GM21515 (cell line): ENCODE measurements around the gene EXD3.

ENCODE experiments used
- ATAC-seq: cut with Tn5 transposase; IDR thresholded peaks from one replicate; pipeline ENCODE4 v1.9.1; 2021; ENCODE audit not compliant: unreplicated experiment

The EXD3 gene

DNA sequence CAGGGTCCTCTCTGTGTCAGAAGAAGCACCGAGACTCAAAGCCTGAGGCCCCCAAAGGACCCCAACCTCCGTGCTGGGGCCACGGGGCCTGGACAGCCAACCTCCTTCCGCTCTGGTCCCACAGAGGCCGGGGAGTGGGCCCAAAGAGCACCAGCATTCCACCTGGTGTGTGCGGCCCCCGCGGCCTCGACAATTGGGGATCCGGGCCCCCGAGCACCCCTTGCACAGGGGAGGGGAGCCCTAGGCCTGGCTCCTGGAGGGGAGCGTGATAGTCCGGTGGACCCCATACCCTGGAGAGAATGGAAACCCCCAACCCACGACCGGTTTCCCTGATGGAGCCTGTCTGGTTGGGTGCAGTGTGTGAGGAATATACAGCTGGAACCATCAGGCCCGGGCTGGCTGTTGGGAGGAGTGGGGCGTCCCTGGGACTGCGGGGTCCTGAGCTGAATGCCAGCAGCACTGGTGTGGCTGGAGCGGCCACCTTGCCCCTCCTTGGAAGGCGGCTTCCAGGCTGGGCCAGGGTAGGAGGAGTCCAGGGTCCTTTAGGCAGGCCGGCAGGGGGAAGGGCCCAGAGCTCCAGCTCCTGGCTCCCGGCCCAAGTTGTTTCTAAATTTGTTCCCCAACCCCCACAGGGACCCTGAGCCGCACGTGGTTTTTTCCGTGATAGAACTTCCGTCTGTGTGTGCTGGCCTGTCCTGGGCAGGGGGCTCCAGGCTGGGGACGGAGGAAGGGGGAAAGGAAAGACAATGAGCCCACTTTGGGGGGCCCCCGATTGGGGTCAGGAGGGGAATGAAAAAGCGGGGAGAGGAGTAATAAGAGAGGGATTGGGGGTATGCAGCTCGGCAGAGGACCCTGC is 146.3 kb downstream of the EXD3 start:
- ATAC-seq, result no peak

DNA sequence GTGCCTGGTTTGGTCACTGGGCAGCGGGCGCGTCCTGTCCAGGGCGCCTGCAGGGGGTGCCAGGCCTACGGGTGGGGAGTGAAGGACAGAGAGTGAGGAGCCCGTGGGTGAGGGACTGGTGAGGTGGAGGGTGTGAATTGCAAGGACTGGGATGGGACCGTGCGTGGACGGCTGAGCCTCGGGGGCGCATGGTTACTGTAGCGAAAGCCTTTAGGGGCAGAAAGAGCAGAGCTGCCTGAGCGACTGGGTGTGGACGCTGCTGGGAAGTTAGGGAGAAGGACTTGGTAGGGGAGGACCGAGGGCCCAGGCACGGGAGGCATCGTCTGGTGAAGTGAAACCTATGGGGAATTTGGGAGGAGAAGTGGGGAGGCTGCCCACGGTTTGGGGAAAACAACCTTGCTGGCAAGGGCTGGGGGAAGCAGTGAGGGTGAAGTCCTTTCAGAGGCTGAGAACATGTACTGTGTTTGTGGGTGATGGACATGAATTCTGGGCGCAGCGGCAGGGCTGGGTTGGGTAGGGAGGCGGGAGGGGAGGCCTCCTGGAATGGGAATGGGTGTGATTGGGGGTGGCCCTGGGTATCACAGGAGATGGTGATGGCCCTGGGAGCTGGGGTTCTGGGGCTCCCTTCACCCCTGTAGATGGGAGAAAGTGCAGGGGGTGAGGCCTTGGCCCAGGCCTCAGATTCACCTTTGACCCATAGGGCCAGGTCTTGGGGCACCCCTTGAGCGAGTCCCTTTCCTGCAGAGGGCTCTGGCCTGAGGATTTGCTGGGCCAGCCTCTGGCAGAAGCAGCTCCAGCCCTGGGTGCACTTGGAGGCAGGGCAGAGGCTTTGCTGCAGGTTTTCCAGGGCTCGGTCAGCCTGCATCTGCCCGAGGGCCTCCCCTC is 147.1 kb downstream of the EXD3 start:
- no peak for ATAC-seq

DNA sequence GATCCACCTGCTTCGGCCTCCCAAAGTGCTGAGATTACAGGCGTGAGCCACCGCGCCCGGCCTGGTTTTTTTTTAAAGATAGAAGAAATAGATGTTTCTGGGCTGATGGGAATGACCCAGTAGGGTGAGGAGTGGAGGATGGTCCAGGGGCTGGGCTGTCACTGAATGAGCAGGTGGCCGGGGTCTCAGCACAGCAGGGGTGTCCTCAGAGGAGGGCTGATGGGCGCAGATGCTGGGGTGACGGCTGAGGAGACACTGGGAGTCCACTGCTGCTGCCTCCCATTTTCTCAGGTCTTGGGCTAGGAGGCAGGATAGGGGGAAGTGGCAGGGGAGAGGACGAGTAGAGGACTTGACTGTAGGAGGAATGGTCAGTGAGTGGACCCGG is 147.8 kb downstream of the EXD3 start:
- ATAC-seq, result no peak

DNA sequence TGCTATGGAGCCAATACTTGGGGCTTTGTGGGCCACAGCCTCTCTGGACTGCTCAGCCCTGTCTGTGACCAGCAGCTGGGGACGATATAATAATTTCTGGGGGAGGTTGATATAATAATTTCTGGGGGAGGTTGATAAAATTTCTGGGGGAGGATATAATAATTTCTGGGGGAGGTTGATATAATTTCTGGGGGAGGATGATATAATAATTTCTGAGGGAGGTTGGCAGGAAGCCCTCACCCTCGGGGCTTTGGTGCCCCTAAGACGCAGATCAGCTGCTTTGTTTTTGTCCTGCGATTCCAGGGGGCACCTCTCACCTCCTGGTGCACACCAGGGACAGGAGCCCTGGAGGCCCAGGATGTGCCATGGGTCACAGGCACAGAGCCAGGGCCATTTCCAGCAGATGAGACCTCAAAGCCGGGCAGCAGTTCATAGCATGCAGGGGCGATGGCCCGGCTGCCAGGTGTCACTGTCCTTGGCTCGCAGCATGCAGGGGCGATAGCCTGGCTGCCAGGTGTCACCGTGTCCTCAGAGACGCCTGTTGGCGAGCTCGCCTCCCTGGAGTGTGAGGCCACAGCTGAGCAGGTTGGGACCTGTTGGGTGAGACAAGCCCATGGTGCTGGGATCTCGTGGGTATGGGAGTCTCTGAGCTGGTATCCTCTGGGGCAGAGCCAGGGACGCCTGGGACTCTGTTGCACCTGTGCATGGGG is 149.2 kb downstream of the EXD3 start:
- ATAC-seq, result no peak

DNA sequence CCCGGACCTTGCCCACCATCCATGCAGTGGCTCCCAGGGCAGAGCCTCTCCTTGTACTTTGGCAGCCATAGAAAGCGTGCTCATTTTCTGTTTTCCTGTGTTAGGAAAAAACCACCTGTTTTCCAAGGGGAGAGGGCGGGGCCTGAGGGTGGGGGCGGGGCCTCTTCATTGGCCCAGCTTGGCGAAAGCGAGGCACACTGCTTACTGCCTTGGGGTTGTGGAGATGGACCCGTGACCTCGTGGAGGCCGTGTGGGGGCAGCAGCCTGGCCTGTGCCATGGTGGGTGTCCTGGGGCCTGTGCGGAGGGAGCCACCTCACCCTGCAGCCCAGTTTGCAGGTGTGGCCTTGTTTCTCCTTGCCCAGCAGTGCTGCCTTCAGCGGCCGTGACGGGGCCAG is 149.9 kb downstream of the EXD3 start:
- ATAC-seq, result no peak

DNA sequence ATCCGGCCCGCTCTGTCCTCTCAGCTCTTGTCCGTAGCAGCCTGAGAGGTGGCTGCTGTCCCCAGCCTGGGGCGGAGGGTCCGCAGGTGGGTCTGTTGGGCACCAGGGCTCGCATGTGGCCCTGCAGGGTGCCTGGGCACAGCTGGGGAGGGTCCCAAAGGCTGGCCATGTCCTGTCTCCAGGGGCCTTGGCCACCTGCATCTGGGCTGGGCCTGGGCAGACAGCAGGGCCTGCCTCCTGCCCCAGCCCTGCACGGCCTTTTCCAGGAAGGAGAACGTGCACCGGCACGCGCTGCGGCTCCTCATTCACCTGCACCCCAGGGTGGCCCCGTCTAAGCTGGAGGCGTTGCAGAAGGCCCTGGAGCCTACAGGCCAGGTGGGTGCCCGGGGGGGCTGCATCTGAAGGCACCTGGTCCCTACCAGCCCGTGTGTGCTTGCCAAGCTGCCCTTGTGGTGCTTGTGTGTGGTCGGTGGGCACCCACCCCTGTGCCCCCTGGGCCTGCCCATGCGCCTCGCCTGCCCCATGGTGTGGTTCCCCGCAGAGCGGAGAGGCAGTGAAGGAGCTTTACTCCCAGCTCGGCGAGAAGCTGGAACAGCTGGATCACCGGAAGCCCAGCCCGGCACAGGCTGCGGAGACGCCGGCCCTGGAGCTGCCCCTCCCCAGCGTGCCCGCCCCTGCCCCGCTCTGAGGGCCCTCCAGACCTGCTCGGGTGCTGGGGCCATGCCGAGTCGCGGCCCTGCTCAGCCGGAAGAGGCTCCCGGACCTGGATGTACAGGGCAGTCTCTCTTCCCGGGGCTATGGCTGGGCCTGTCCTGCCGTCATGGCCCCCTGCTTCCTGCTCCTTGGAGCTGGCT is 150.5 kb downstream of the EXD3 start:
- no peak for ATAC-seq

DNA sequence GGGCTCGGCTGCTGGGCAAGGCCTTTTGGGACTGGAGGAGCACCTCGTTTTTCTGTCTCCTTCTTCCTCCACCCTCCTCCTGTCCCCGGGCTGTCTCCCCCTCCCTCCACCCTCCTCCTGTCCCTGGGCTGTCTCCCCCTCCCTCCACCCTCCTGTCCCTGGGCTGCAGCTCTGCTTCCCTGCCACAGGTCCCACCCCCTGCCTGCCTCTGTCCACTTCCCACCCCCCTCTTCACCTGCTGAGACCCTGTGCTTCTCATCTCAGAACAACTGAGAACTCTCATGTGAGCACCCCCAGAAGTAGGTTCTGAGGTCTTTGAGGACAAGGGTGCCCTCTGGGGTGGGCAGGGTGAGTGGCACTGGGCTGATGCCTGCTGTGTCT is 151.3 kb downstream of the EXD3 start:
- no peak for ATAC-seq

DNA sequence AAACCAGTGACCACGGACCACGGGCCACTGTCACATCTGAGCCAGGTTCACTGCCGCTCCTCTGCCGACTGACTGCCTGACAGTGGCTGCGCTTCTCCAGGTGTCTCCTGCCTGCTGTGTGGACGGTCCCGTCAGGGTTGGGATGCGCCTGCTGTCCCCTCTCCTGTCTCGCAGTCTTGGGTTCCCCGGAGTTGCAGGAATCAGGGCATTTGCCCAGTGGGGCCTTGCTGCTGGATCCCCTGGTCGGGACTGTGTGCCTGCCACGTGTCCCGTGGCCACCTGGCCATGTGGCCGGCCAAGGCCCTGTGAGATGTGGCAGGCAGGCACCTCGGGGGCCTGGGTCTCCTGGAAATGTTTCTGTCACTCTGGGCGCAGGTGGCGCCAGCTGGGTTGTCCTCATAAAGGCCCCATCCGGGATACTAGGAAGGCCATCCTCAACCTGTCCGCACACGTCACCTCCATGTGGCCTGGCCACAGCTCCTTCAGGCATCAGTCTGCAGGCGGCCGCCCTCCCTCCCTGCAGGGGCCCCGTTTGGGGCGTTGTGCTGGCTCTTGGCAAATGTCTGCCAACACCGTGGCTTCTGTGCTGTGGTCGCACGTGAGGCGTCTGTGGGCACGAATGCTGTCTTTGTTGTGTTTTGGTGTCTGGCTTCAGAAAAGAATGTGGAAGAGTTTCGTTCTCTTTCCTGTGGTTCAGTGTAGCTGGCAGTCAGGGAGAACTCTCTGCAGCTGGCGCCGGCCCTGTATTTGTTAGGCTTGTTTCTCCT is 151.8 kb downstream of the EXD3 start:
- ATAC-seq, result no peak

DNA sequence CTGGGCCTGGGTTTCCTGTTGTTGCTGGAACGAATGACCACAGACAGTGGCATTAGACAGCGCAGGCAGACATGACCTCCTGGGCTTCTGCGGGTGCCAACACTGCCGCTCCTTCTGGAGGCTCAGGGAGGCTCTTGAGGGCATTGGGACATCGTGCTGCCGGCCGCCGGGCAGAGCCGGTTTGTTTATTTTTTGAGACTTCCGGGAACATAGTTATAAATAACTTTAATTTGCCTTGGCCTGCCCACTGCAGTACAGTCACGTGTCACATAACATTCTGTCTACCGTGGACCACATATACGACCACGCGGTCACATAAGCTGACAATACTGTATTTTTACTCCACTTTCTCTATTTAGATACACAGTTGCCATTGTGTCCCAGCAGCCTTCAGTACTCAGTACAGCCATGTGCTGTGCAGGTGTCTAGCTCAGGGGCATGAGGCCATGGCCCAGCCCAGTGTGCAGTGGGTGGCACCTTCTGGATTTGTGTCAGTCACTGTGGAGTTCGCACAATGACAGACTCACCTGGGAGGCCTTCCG is 153.7 kb downstream of the EXD3 start:
- ATAC-seq, result no peak

DNA sequence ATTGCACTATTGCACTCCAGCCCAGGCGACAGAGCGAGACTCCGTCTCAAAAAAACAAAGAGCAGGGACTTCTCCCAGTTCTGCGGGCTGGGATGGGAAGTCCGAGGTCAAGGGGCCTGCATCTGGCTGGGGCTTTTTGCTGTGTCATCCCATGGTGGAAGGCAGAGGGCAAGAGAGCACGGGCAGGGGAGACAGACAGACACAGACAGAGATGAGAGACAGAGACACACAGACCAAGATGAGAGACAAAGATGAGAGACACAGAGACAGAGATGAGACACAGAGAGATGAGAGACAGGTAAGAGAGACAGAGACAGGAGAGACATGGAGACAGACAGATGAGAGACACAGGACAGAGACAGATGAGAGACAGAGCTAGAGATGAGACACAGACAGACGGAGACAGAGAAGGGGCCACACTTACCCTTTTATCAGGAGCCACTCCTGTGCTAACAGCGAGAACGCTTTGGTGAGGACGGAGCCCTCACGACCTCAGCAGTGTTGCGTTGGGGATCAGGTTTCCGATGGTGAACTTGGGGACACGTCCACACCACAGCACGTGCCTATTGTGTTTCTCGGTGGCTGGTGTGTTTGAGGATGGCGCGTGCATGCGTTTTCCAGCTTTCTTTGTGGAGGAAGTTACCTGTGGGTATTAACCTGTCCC is 154.3 kb downstream of the EXD3 start:
- ATAC-seq, result no peak

DNA sequence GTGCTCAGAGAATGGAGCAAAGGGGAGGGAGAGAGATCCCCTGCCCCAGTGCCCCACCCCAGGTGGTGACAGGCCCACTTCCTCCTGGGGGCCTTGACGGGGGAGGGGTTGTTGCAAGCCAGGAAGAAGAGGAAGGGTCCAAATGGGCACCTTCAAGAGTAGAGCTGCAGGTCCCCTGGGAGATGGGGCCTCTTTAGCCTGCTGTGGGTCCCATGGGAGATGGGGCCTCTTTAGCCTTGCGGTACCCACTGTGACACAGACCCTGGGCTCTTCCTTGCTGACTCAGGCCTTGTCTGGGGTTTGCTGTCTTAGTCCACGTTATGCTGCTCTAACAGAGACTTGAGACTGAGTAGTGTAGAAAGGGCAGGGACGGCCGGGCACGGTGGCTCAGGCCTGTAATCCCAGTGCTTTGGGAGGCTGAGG is 155.0 kb downstream of the EXD3 start:
- no peak for ATAC-seq

DNA sequence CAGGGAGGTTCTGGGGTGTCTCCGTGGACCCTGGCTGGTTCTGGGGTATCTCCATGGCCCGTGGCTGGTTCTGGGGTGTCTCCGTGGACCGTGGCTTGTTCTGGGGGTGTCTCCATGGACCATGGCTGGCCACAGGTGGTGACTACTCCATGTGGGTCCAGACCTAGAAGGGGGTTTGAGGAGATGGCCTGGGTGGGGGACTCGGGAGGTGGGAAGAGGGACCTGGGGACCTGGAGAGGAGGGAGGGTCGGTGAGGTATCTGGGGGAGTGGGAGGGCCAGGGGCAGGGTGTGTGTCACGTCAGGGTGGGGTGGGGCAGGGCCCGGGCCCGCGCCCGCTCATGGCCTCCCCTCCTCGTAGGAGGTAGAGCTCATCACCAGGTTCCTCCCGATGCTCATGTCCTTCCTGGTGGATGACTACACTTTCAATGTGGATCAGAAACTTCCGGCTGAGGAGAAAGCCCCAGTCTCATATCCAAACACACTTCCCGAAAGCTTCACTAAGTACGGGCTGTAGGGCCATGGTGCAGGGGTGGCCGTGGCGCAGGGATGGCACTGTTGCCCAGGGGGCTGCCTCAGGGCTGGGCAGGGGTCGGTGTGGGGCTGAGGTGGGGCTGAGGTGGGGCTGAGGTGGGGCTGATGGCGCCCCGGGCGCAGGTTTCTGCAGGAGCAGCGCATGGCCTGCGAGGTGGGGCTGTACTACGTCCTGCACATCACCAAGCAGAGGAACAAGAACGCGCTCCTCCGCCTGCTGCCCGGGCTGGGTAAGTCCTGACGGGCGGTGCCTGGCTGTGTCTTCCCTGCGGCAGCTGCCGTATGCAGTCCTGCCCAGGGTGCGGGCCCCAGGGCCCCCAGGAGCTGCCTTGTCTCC is 156.1 kb downstream of the EXD3 start:
- ATAC-seq, result no peak

DNA sequence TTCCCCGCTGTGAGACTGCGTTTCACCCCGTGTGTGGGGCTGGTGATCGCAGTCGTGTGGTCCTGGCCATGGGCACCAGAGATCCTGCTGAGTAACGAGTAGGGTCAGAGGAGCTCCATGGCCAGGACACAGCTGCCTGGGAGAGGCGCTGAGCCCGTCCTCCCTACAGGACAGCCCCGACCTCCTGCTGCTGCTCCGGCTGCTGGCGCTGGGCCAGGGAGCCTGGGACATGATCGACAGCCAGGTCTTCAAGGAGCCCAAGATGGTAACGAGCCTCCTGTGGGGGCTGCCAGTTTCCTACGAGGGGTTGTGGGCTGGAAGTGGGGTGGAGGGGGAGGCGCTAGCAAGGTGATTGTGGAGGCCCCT is 156.8 kb downstream of the EXD3 start:
- ATAC-seq, result no peak

DNA sequence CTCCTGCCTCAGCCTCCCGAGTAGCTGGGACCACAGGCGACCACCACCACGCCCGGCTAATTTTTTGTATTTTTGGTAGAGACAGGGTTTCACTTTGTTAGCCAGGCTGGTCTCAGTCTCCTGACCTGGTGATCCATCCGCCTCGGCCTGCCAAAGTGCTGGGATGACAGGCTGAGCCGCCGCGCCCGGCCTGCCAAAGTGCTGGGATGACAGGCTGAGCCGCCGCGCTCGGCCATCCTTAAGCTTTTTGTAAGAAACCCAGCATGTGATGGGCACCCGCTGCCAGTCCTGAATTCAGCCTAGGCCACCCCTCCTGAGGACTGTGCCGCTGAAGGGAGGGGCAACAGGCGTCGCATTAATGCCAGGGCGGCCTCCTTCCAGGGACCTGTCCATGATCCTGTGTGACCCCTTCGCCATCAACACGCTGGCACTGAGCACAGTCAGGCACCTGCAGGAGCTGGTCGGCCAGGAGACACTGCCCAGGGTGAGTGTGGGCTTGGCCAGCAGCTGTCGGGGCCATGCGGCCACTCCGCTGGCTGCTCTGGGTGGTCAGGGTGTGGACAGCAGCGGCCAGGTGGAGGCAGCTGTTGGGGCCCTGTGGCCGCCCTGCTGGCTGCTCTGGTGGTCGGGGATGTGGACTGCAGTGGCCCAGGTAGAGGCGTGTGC is 157.3 kb downstream of the EXD3 start:
- no peak for ATAC-seq

DNA sequence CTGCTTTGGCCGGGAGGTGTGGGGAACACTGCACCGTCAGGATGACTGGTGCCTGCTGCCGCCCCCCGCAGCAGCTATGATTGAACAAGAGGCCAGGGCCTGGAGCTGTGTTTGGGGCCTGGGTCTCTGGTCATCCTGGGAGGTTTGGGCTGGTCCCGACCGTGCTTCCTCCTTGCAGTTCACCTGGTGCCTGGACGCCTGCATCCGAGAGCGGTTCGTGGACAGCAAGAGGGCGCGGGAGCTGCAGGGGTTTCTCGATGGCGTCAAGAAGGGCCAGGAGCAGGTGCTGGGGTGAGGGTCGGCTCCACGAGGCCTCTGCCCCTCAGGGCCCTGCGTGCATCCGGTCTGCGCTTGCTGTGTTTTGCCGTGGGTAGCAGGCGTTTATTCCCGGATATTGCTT is 158.9 kb downstream of the EXD3 start:
- ATAC-seq, result no peak

DNA sequence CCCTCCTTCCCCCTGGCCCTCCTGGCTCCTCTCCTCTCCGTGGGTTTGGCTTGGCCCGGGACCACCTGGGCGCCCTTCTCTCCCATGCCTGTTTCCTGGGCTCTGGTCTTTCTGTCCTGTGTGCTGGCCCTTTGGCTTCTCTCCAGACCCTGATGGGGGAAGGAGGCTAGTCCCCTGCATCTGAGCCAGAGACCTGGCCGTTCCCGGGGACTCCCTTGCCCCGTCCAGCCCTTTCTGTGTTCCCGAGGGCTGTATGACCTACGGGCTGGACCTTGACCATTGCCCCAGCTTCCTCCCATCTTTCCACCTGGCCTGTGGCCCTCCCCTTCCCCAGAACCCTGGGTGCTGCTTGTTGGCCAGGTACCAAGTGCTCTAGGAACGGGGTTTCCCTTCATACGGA is 159.5 kb downstream of the EXD3 start:
- ATAC-seq, result no peak

DNA sequence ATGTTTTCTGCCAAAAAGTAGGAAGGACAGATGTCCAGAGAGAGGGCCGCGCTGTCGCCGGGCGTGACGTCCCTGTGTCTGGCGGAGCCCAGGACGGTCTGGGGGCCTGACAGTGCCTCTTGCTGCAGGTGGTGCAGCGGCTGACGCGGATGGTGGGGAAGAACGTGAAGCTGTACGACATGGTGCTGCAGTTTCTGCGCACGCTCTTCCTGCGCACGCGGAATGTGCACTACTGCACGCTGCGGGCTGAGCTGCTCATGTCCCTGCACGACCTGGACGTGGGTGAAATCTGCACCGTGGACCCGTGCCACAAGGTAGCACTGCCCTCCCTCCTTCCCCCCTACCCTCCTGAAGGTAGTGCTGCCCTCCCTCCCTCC is 160.1 kb downstream of the EXD3 start:
- no peak for ATAC-seq
